Measurements from ENCODE around the gene DMRT1. TPM values are rescaled to one million over a fixed set of nuclear protein-coding genes. Genes with fewer than 3 reads are reported as not detected.

DMRT1 gene
- total RNA-seq, 1 experiment from 2014 or later = not detected

GRCh38 chr9:842635-843426, 1.3 kb downstream of the DMRT1 start:
- peak overlapping the region; percentile 63 for H3K4me3 Mint-ChIP-seq
- TF ChIP-seq SOX15 (CRISPR knock-in tag; IDR thresholded peaks at IDR 0.05) = no peak
- no peak for TF ChIP-seq ZNF232 (CRISPR knock-in tag; IDR thresholded peaks at IDR 0.05)
- TF ChIP-seq ZNF219 (CRISPR knock-in tag; IDR thresholded peaks at IDR 0.05; ENCODE audit: borderline replicate concordance) = no peak
- TF ChIP-seq IRF2 (CRISPR knock-in tag; IDR thresholded peaks at IDR 0.05; ENCODE audit: borderline replicate concordance, low read depth) = no peak
- TF ChIP-seq EMX1 (CRISPR knock-in tag; IDR thresholded peaks at IDR 0.05) = no peak
- no peak for TF ChIP-seq MLX (CRISPR knock-in tag; IDR thresholded peaks at IDR 0.05)
- peak; percentile 50 for DNase-seq (ENCODE audit: low spot score)
- H3K9me3 Mint-ChIP-seq = no peaks in the 10 kb centered on the region
- ATAC-seq = peak; percentile 38
- no peak overlapping the region for H3K27ac Mint-ChIP-seq
- H3K36me3 Mint-ChIP-seq = no peaks in the 10 kb centered on the region
- ChIA-PET CTCF (no interaction called here), POLR2A (no interaction called here)
- H3K4me1 Mint-ChIP-seq = peaks cover 28% of the 10 kb centered on the region
- peaks cover 100% of the 10 kb centered on the region for H3K27me3 Mint-ChIP-seq (ENCODE audit: low read depth)

GRCh38 chr9:843427-843785, 1.9 kb downstream of the DMRT1 start:
- no peaks in the 10 kb centered on the region for H3K9me3 Mint-ChIP-seq

GRCh38 chr9:846852-847251, 5.4 kb downstream of the DMRT1 start:
- no peaks in the 10 kb centered on the region for H3K9me3 Mint-ChIP-seq
- ChIA-PET CTCF (interaction anchor here (0.6 to 1.2 kb wide), 5 partner anchors 34 to 163 kb away, joined by 3 to 4 read pairs (median 4); no protein-coding TSS in a partner anchor), POLR2A (no interaction called here)
- ATAC-seq (peak; percentile 57), DNase-seq (ENCODE audit: low spot score) (peak; percentile 24)
- no peaks in the 10 kb centered on the region for H3K36me3 Mint-ChIP-seq
- TF ChIP-seq AR (CRISPR knock-in tag; IDR thresholded peaks at IDR 0.05) (no peak), NR1H2 (CRISPR knock-in tag; IDR thresholded peaks at IDR 0.05) (no peak), GTF2I (CRISPR knock-in tag; conservative IDR thresholded peaks at IDR 0.05) (no peak), NFYB (CRISPR knock-in tag; conservative IDR thresholded peaks at IDR 0.05; ENCODE audit: low read depth) (no peak), AFF4 (CRISPR knock-in tag; IDR thresholded peaks at IDR 0.05; ENCODE audit: borderline replicate concordance) (no peak), ZSCAN18 (CRISPR knock-in tag; IDR thresholded peaks at IDR 0.05) (no peak), OVOL2 (CRISPR knock-in tag; IDR thresholded peaks at IDR 0.05; ENCODE audit: borderline replicate concordance) (no peak), SOX15 (CRISPR knock-in tag; IDR thresholded peaks at IDR 0.05) (no peak), CDX4 (CRISPR knock-in tag; IDR thresholded peaks at IDR 0.05; ENCODE audit: borderline replicate concordance) (no peak), ZMAT4 (CRISPR knock-in tag; IDR thresholded peaks at IDR 0.05) (no peak), E2F5 (CRISPR knock-in tag; IDR thresholded peaks at IDR 0.05) (no peak), ESRRA (CRISPR knock-in tag; IDR thresholded peaks at IDR 0.05; ENCODE audit: borderline replicate concordance) (no peak), ZNF317 (CRISPR knock-in tag; IDR thresholded peaks at IDR 0.05; ENCODE audit: borderline replicate concordance, low read depth) (no peak)
- H3K27me3 Mint-ChIP-seq (ENCODE audit: low read depth) = peaks cover 84% of the 10 kb centered on the region
- H3K4me1 Mint-ChIP-seq = peaks cover 12% of the 10 kb centered on the region
- no peak overlapping the region for H3K4me3 Mint-ChIP-seq
- H3K27ac Mint-ChIP-seq = no peak overlapping the region

More at GRCh38 chr9:843427-843785, 1.9 kb downstream of the DMRT1 start:
- DNase-seq (ENCODE audit: low spot score) (no peak), ATAC-seq (no peak)
- ChIA-PET CTCF (no interaction called here), POLR2A (no interaction called here)
- TF ChIP-seq NFYB (CRISPR knock-in tag; conservative IDR thresholded peaks at IDR 0.05; ENCODE audit: low read depth) = no peak
- peaks cover 100% of the 10 kb centered on the region for H3K27me3 Mint-ChIP-seq (ENCODE audit: low read depth)
- H3K36me3 Mint-ChIP-seq = no peaks in the 10 kb centered on the region
- H3K4me3 Mint-ChIP-seq = peak overlapping the region; percentile 63
- peaks cover 28% of the 10 kb centered on the region for H3K4me1 Mint-ChIP-seq
- H3K27ac Mint-ChIP-seq = no peak overlapping the region
